A549 (cell line): ENCODE measurements around the gene KIF9.

ENCODE experiments used
- CEBPB ChIP-seq, 2 experiments: fragments of >200 bp in 1 of 2; sonication (Bioruptor Twin) in 1 of 2; formaldehyde crosslinking in 1 of 2; IDR thresholded peaks; 2 replicates each; pipeline ENCODE4 v1.6.1; 2012 to 2016
- CTCF ChIP-seq: fragments of >200 bp; sonication (Bioruptor Twin); formaldehyde crosslinking; IDR thresholded peaks from 3 replicates; pipeline ENCODE4 v1.5.1; 2016
- HMGXB4 ChIP-seq: fragments of 250-450 bp; sonication (Bioruptor Pico); IDR thresholded peaks from 2 replicates; pipeline ENCODE4 v1.5.0; 2021; ENCODE audit warnings: mild to moderate bottlenecking, moderate library complexity, borderline replicate concordance
- RNF2 ChIP-seq: fragments of 200-600 bp; sonication (generic); IDR thresholded peaks from 2 replicates; pipeline ENCODE4 v1.6.1; 2016; ENCODE audit warnings: low read depth, mild to moderate bottlenecking, antibody characterized with exemption, moderate library complexity, borderline replicate concordance

- TF ChIP-seq HMGXB4 (no peak), RNF2 (no peak), CTCF (no peak), CEBPB (IDR thresholded peaks at IDR 0.05) (no peak)
These were observed 15.8 kb upstream of the KIF9 start for GRCh38 chr3:47298439-47298838.
